Omental fat pad (tissue), 4 donors: ENCODE data around the gene ADAMTS16. TPM values are rescaled to one million over a fixed set of nuclear protein-coding genes. Genes with fewer than 3 reads are reported as not detected.

Source experiments
- ATAC-seq: fragments of 150-250 bp; one replicate; pipeline ENCODE4 v1.9.1; 2016; ENCODE audit warnings: mild to moderate bottlenecking, moderate library complexity; ENCODE audit not compliant: low FRiP score
- DNase-seq: peaks from one replicate; pipeline ENCODE4 v3.0.0-alpha.2; 2019; ENCODE audit warnings: low spot score
- total RNA-seq, 4 donors: library from RNA; depleted of rRNA; stranded (reverse); fragments of >200 nt; gene quantifications; one replicate each; pipeline ENCODE4 v1.1.0, GENCODE V29; 2016
- TF ChIP-seq, protein P1 (sequence below), 3 donors: fragments of 450-650 bp; IDR thresholded peaks; one replicate each; pipeline ENCODE4 v1.5.1; 2016 to 2017; ENCODE audit warnings: antibody characterized with exemption in 3 of 3, mild to moderate bottlenecking in 3 of 3, moderate library complexity in 2 of 3

Gene ADAMTS16
- total RNA-seq, 4 donors from 2014 or later = 0.50 to 1.9 (median 1.3) TPM

- ATAC-seq (no peak), DNase-seq (no peak)
- TF ChIP-seq, protein P1, sequence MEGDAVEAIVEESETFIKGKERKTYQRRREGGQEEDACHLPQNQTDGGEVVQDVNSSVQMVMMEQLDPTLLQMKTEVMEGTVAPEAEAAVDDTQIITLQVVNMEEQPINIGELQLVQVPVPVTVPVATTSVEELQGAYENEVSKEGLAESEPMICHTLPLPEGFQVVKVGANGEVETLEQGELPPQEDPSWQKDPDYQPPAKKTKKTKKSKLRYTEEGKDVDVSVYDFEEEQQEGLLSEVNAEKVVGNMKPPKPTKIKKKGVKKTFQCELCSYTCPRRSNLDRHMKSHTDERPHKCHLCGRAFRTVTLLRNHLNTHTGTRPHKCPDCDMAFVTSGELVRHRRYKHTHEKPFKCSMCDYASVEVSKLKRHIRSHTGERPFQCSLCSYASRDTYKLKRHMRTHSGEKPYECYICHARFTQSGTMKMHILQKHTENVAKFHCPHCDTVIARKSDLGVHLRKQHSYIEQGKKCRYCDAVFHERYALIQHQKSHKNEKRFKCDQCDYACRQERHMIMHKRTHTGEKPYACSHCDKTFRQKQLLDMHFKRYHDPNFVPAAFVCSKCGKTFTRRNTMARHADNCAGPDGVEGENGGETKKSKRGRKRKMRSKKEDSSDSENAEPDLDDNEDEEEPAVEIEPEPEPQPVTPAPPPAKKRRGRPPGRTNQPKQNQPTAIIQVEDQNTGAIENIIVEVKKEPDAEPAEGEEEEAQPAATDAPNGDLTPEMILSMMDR (IDR thresholded peaks at IDR 0.05) = no peak
Observed at GRCh38 chr5:5344051-5344571, 204.0 kb downstream of the ADAMTS16 start.

GRCh38 chr5:5344606-5345005 is 204.5 kb downstream of the ADAMTS16 start:
- TF ChIP-seq, protein P1 (IDR thresholded peaks at IDR 0.05) = no peak
- no peak for DNase-seq
- no peak for ATAC-seq

DNA sequence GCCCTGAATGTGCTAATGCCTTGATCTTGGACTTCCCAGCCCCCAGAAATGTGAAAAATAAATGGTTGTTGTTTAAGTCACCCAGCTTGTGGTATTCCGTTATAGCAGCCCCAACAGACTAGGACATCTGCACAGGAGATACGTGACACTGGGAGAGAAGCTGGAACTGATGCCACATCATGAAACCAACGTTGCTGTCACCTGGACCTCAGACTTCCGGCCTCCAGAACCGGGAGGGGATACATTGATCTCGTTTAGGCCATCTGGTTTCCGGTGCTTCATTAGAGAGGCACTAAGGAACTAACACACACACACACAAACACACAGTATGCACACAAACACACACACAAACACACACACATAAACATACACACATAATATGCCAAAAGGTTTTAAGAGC is 207.3 kb downstream of the ADAMTS16 start:
- TF ChIP-seq, protein P1 (IDR thresholded peaks at IDR 0.05) = no peak
- no peak for ATAC-seq

GRCh38 chr5:5348135-5348534 is 208.0 kb downstream of the ADAMTS16 start:
- DNase-seq (no peak), ATAC-seq (no peak)
- TF ChIP-seq, protein P1 (IDR thresholded peaks at IDR 0.05) = no peak

More for the DNA sequence above, 207.3 kb downstream of the ADAMTS16 start:
- no peak for DNase-seq

GRCh38 chr5:5348576-5348975 is 208.4 kb downstream of the ADAMTS16 start:
- DNase-seq (no peak), ATAC-seq (no peak)
- TF ChIP-seq, protein P1 (IDR thresholded peaks at IDR 0.05) = no peak

GRCh38 chr5:5350101-5350500 is 210.0 kb downstream of the ADAMTS16 start:
- TF ChIP-seq, protein P1 (IDR thresholded peaks at IDR 0.05) = no peak
- DNase-seq (no peak), ATAC-seq (no peak)

DNA sequence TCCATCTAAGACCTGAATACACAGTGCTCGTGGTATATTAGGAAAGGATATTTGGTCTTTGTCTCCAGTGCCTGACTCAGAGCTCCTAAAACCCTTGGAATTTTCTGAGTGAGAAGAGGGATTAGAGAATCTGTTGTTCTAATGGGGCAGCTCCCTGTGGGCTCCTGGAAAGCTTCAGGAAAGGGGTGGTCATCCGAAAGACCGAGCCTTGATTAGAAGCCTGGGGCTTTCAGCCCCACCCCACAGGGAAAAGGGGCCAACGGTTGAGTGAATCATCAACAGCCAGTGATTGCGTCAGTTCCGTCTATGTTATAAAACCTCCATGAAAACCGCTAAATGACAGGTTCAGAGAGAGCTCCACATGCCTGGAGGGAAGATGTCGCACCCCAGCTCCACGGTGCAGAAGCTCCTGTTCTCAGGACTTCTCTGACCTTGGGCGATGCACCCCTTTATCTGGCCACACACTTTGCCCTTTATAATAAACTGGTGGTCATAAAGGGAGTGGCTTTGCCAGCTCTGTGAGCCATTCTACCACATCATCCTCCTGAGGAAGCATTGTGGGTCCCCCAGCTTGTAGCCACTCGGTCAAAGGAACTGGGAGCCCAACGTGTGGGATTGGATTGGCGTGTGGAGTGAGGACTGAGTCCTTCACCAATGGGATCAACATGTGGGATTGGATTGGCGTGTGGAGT is 211.3 kb downstream of the ADAMTS16 start:
- ATAC-seq = no peak
- TF ChIP-seq, protein P1 (IDR thresholded peaks at IDR 0.05) = no peak
- no peak for DNase-seq
